GM19328 (cell line): ENCODE measurements around the gene GHITM.
"Not testable (repeated sequence)": the region's sequence is repeated elsewhere in the genome, so short reads cannot be mapped to it uniquely, and the experiment has no call there.

ENCODE experiments used
- ATAC-seq: cut with Tn5 transposase; IDR thresholded peaks from one replicate; pipeline ENCODE4 v1.9.1; 2021; ENCODE audit warnings: mild to moderate bottlenecking, moderate library complexity; ENCODE audit not compliant: unreplicated experiment

The GHITM gene

GRCh38 chr10:84139126-84140035 is at the start of gene GHITM:
GHITM (plus strand) TSS chr10:84139509; CDS start chr10:84141501, 1,992 bp downstream.
- ATAC-seq = peak; percentile 99

- ATAC-seq = no peak
Measured at GRCh38 chr10:84095811-84096497, 43.4 kb upstream of the GHITM start.

DNA sequence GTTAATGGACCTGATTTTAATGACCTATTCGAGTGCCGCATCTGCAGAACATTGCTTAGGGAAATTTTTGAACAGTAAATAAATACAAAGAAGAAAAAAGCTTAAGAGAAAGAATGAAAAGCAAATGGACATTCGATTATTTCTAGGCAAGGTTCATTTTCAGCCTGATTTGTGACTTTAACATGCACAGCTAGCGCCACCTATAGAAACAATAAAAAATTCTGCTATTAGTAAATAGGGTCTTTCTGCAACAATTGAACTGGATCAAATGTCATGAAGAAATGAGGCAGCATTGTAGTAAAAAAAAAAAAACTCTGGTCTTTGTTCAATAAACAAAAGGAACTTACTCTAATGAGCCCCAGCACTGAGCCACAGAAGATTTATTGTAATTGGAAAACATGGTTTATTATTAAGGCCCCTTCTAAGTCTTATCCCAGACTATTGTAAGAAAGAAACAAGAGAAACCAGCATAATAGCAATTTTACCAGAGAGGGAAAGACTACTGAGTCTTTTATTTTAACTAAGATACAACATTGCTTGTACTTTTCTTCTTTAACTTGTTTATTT is 41.4 kb upstream of the GHITM start:
- ATAC-seq = no peak

GRCh38 chr10:84098667-84099066 is 40.6 kb upstream of the GHITM start:
- ATAC-seq = no peak

GRCh38 chr10:84101042-84101441 is 38.3 kb upstream of the GHITM start:
- no peak for ATAC-seq

DNA sequence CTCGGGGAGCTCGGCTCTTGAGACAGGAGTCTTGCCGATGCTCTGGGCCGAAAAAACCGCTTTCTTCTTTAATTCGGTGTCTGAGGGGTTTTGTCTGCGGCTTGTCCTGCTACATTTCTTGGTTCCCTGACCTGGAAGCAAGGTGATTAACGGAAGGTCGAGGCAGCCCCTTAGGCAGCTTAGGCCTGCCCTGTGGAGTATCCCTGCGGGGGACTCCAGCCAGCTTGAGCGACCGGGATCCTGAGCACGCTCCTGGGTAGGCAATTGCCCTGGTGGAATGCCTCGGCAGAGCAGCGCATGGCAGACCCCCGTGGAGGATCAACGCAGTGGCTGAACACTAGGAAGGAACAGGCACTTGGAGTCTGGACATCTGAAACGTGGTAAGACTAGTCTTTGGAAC is 30.5 kb upstream of the GHITM start:
- ATAC-seq = no peak

DNA sequence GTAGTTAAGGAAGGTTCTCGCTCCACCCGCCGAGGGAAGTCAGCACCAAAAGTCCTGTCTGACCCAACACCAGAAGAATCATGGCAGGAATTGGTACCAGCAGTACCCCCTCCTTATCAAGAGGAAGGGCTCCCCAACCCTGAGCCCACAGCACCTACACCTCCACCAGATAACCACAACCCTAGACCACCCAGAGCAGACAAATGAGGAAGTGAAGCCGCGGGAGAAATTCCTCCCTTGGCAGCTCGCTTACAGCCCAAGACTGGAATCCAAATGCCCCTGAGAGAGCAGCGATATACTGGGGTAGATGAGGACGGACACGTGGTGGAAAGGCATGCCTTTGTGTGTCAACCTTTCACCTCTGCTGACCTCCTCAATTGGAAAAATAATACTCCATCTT is 29.5 kb upstream of the GHITM start:
- ATAC-seq = not testable (repeated sequence)

- ATAC-seq = not testable (repeated sequence)
Measured at GRCh38 chr10:84113468-84113867, 25.8 kb upstream of the GHITM start.

- ATAC-seq = no peak
Measured at GRCh38 chr10:84114088-84114667, 25.1 kb upstream of the GHITM start.

- not testable (repeated sequence) for ATAC-seq
Measured at GRCh38 chr10:84117204-84117603, 22.1 kb upstream of the GHITM start.

DNA sequence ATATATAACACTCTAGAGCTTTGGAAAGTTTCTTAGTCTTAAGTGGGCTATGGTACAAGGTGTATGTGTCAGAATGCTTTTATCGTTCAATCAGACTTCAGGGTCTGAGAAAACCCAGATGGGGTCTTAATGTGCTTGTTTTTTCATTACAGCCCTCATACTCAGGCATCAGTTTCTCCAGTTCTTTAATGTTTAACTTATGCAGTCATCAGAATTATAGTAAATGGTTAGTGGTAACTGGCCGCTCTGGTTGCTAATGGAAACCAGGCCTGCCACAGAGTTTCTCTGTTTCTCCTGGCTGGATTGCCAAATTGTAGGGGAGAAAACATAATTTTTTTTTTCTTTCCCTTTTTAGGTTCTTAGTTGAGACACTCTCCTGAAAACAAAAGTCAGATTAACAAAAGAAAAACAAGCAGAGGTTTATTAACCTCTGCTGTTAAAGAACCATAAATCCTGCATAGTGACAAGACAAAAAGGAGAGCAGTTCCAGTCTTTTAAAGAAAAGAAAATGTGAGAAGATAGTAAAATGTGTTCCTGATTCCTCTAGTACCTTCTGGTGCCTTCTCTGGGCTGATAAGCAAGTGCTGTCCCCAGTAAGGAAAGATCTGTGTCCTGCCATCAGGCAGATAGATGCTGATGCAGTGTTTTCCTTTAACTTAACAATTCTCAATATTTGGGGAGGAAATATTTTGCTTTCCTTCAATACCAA is 21.5 kb upstream of the GHITM start:
- ATAC-seq = no peak

- ATAC-seq = no peak
Measured at GRCh38 chr10:84118395-84119006, 20.8 kb upstream of the GHITM start.

DNA sequence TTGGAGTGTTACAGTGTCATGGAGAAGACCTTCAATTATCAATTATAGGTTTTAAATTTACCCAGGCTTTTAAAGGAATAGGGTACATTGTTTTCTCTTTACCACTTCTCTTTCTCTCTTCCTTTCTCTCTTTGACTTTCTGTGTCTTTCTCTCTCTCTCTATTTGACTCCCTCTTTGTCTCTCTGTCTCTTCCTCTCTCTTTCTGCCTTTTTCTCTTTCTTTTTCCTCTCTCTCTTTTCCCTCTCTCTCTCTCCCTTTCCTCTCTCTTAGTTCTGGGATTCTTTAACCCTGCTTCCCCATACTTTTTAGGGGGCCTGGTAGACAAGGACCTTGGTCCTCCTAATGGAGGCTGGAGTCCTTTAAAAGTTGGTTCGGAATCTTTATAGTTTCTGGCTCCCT is 15.9 kb upstream of the GHITM start:
- no peak for ATAC-seq

- ATAC-seq = not testable (repeated sequence)
Measured at GRCh38 chr10:84125910-84126784, 13.2 kb upstream of the GHITM start.

DNA sequence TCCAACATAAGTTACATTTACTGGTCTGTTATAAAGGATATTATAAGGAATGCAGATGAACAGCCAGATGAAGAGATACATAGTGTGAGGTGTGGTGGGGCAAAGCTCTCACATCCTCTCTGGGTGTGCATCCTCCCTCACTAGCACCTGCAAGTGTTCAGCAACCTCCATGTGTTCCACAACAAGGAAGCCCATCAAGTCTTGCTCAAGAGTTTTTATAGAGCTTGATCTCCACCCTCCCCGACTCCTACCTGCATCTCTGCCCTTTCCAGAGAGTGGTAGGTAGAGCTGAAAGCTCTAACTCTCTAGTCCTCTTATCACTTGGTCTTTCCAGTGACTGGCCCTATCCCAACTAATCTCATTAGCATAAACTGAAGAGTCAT is 12.5 kb upstream of the GHITM start:
- ATAC-seq = no peak

- no peak for ATAC-seq
Measured at GRCh38 chr10:84135836-84136235, 3.5 kb upstream of the GHITM start.

GRCh38 chr10:84137811-84138210 is 1.5 kb upstream of the GHITM start:
- no peak for ATAC-seq

GRCh38 chr10:84138478-84139125 is 707 bp upstream of the GHITM start:
- no peak for ATAC-seq

DNA sequence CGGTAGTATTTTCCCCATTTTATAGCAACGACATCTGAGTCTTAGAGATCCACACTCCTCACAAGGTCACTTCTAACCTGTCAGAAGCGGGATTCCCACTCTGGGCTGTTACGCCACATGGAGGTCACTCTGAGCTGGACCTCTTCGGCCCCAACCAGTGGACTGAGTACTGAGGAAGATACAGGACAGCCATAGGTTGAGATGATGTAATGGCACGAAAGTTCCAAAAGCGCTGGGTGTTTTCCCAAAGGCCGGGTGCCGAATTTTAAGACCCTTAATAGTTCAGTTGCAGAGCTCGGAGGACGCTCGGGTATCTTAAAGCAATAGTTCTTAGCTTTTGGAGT is 699 bp downstream of the GHITM start:
- no peak for ATAC-seq
